HUES48 (cell line): ENCODE results near the gene NPEPL1.

Experiments used
- H3K27ac ChIP-seq: one replicate; pipeline ENCODE4 v1.7.0; 2013; ENCODE audit warnings: low read depth, low read length, inconsistent platforms
- H3K27me3 ChIP-seq: 2 replicates; pipeline ENCODE4 v1.6.1; 2013; ENCODE audit warnings: mild to moderate bottlenecking, low read length; ENCODE audit not compliant: control insufficient read depth, insufficient read depth
- H3K36me3 ChIP-seq: 2 replicates; pipeline ENCODE4 v1.6.1; 2013; ENCODE audit warnings: low read length; ENCODE audit not compliant: control insufficient read depth, insufficient read depth
- H3K4me1 ChIP-seq: 2 replicates; pipeline ENCODE4 v1.6.1; 2013; ENCODE audit warnings: mild to moderate bottlenecking, low read length; ENCODE audit not compliant: control insufficient read depth, insufficient read depth
- H3K4me3 ChIP-seq: 2 replicates; pipeline ENCODE4 v1.5.1; 2013; ENCODE audit warnings: mild to moderate bottlenecking, low read depth, low read length
- H3K9ac ChIP-seq: 2 replicates; pipeline ENCODE4 v1.6.1; 2013; ENCODE audit warnings: mild to moderate bottlenecking, low read depth, low read length, moderate library complexity
- H3K9me3 ChIP-seq: 2 replicates; pipeline ENCODE4 v1.6.1; 2013; ENCODE audit warnings: low read length; ENCODE audit not compliant: control insufficient read depth, insufficient read depth

Gene NPEPL1

DNA sequence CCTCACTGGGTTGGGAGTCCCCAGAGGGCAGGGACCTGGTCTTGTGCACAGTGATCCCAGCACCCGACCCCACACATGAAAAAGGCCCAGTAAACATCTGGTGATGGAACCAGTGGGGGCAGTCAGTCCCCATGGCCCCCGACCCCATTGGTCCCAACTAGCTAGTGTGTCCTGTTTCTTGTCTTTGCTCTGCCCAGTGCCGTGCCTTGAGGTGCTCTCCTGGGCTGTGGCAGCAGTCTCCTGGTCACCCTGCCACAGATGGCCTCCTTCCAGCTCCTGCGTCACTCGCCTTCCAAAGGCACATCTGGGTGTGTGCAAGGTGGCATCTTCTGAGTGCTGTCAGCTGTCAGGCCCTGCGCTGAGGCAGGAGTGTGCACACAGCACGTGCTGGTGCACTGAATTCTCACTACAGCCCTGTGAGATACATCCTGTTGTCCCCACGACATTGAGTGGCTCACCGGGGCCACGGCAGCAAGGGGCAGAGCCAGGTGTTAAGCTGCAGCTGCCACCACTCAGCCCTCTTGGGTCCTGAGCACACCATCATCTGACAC lies 3.9 kb downstream of the NPEPL1 start:
- Histone ChIP-seq H3K36me3 (peaks cover 44% of the 10 kb centered on the region), H3K27ac (no peak overlapping the region), H3K9me3 (no peaks in the 10 kb centered on the region), H3K27me3 (no peaks in the 10 kb centered on the region), H3K4me1 (peaks cover 11% of the 10 kb centered on the region; the same call in 1 of the 2 replicates), H3K4me3 (no peak overlapping the region), H3K9ac (no peak overlapping the region)

GRCh38 chr20:58697201-58697866 lies 4.7 kb downstream of the NPEPL1 start:
- Histone ChIP-seq H3K9me3 (no peaks in the 10 kb centered on the region), H3K4me1 (peaks cover 4% of the 10 kb centered on the region; the same call in 1 of the 2 replicates), H3K27ac (no peak overlapping the region), H3K4me3 (no peak overlapping the region), H3K36me3 (peaks cover 51% of the 10 kb centered on the region), H3K27me3 (no peaks in the 10 kb centered on the region), H3K9ac (no peak overlapping the region)

GRCh38 chr20:58697867-58698703 lies 5.5 kb downstream of the NPEPL1 start:
- no peak overlapping the region for H3K4me3 ChIP-seq
- H3K27ac ChIP-seq: no peak overlapping the region
- H3K27me3 ChIP-seq: no peaks in the 10 kb centered on the region
- peaks cover 58% of the 10 kb centered on the region for H3K36me3 ChIP-seq
- H3K4me1 ChIP-seq: 0 out of 2 replicates have a peak, but pooled peaks cover 3% of the 10 kb centered on the region
- H3K9me3 ChIP-seq: no peaks in the 10 kb centered on the region
- no peak overlapping the region for H3K9ac ChIP-seq

- Histone ChIP-seq H3K36me3 (peaks cover 67% of the 10 kb centered on the region), H3K4me3 (no peak overlapping the region)
These were observed 6.4 kb downstream of the NPEPL1 start for GRCh38 chr20:58698741-58699622.

GRCh38 chr20:58699623-58700107 lies 7.1 kb downstream of the NPEPL1 start:
- Histone ChIP-seq H3K27me3 (no peaks in the 10 kb centered on the region), H3K4me1 (no peaks in the 10 kb centered on the region), H3K9ac (no peak overlapping the region), H3K36me3 (peaks cover 74% of the 10 kb centered on the region), H3K27ac (no peak overlapping the region), H3K9me3 (0 out of 2 replicates have a peak, but pooled peaks cover 4% of the 10 kb centered on the region), H3K4me3 (no peak overlapping the region)

More at GRCh38 chr20:58698741-58699622, 6.4 kb downstream of the NPEPL1 start:
- 0 out of 2 replicates have a peak, but pooled peaks cover under 1% of the 10 kb centered on the region for H3K4me1 ChIP-seq
- no peak overlapping the region for H3K9ac ChIP-seq
- H3K9me3 ChIP-seq: no peaks in the 10 kb centered on the region
- H3K27ac ChIP-seq: no peak overlapping the region
- H3K27me3 ChIP-seq: no peaks in the 10 kb centered on the region

DNA sequence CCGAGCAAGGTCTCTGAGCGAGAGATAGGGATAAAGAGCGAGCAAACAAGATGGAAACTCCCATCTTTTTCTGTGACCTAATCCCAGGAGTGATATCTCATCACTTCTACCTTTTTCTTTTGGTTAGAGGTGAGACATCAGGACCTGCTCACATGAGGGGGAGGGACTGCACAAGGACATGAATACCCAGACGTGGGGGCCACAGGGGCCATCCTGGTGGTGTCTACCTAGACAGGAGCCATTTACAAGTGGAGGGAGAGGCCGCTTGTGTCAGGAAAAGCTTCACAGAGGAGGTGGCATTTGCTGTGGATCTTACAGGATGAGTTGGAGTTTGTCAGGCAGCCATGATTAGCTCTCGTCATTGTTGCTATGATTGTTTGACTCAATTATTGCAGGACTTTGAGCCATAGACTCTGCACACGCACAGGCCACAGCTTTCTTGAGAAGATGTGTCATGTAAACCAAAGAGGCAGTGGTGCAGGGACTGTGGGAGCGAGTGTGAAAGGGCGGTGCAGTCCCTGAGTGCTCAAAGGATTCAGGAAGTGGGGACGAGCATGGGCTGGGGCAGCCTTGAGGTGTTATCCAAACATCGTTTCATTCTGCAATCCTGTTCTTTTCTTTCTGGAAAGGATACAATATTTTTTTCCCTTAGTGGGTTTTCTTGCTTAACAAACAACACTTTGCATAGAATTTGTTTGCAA lies 7.7 kb downstream of the NPEPL1 start:
- no peak overlapping the region for H3K9ac ChIP-seq
- no peaks in the 10 kb centered on the region for H3K4me1 ChIP-seq
- H3K4me3 ChIP-seq: no peak overlapping the region
- H3K9me3 ChIP-seq: 0 out of 2 replicates have a peak, but pooled peaks cover 4% of the 10 kb centered on the region
- H3K36me3 ChIP-seq: peaks cover 76% of the 10 kb centered on the region
- H3K27me3 ChIP-seq: no peaks in the 10 kb centered on the region
- no peak overlapping the region for H3K27ac ChIP-seq

DNA sequence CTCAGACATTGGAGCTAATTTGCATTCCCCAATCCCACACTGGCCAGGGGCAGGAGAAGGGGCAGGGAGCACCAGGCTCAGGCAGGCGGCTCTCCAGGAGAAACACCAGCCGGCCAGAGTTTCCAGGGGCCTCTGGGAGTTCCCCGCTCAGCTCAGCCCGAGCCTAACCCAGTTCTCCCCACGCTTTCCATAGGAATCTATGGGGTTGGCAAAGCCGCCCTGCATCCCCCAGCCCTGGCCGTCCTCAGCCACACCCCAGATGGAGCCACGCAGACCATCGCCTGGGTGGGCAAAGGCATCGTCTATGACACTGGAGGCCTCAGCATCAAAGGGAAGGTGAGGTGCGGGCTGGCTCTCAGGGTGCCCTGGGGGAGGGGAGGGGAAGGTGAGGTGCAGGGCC lies 8.2 kb downstream of the NPEPL1 start:
- no peaks in the 10 kb centered on the region for H3K27me3 ChIP-seq
- H3K4me3 ChIP-seq: no peak overlapping the region
- peaks cover 76% of the 10 kb centered on the region for H3K36me3 ChIP-seq
- no peak overlapping the region for H3K9ac ChIP-seq
- no peaks in the 10 kb centered on the region for H3K4me1 ChIP-seq
- H3K9me3 ChIP-seq: 0 out of 2 replicates have a peak, but pooled peaks cover 4% of the 10 kb centered on the region
- no peak overlapping the region for H3K27ac ChIP-seq

GRCh38 chr20:58701431-58702160 lies 9.0 kb downstream of the NPEPL1 start:
- H3K4me1 ChIP-seq: no peaks in the 10 kb centered on the region
- H3K27me3 ChIP-seq: no peaks in the 10 kb centered on the region
- H3K9ac ChIP-seq: no peak overlapping the region
- H3K4me3 ChIP-seq: no peak overlapping the region
- 0 out of 2 replicates have a peak, but pooled peaks cover 4% of the 10 kb centered on the region for H3K9me3 ChIP-seq
- no peak overlapping the region for H3K27ac ChIP-seq
- peaks cover 68% of the 10 kb centered on the region for H3K36me3 ChIP-seq

GRCh38 chr20:58702161-58702510 lies 9.5 kb downstream of the NPEPL1 start:
- 0 out of 2 replicates have a peak, but pooled peaks cover 4% of the 10 kb centered on the region for H3K9me3 ChIP-seq
- H3K4me1 ChIP-seq: no peaks in the 10 kb centered on the region
- peaks cover 63% of the 10 kb centered on the region for H3K36me3 ChIP-seq
- no peak overlapping the region for H3K27ac ChIP-seq
- H3K9ac ChIP-seq: no peak overlapping the region
- H3K27me3 ChIP-seq: no peaks in the 10 kb centered on the region
- no peak overlapping the region for H3K4me3 ChIP-seq
